GM23338 (cell line): ENCODE measurements around the gene TNFRSF1A. TPM values are rescaled to one million over a fixed set of nuclear protein-coding genes. Genes with fewer than 3 reads are reported as not detected.

Experiments
- ATAC-seq: fragments of 200-7000 bp; cut with Tn5 transposase; 3 replicates; pipeline ENCODE4 v1.9.1; 2020
- DNase-seq: peaks from one replicate; pipeline ENCODE4 v3.0.0-alpha.2; 2015; ENCODE audit warnings: low spot score
- H2AFZ ChIP-seq: fragments of 200-600 bp; sonication (generic); 2 replicates; pipeline ENCODE4 v1.8.0; 2016; ENCODE audit warnings: antibody characterized with exemption, mild to moderate bottlenecking, moderate library complexity
- H3F3A ChIP-seq: fragments of 200-600 bp; sonication (generic); replicated peaks from 2 replicates; pipeline ENCODE4 v1.8.0; 2017; ENCODE audit warnings: antibody characterized with exemption, mixed run types, low read depth
- H3K27ac ChIP-seq: fragments of 200-600 bp; sonication (generic); 2 replicates; pipeline ENCODE4 v1.6.1; 2016; ENCODE audit warnings: low read depth
- H3K27me3 ChIP-seq: fragments of 200-600 bp; sonication (generic); 2 replicates; pipeline ENCODE4 v1.8.0; 2016; ENCODE audit warnings: mild to moderate bottlenecking, mixed run types, moderate library complexity; ENCODE audit not compliant: insufficient read depth
- H3K36me3 ChIP-seq: fragments of 200-600 bp; sonication (generic); 2 replicates; pipeline ENCODE4 v1.8.0; 2016; ENCODE audit warnings: mild to moderate bottlenecking; ENCODE audit not compliant: insufficient read depth
- H3K4me1 ChIP-seq: fragments of 200-600 bp; sonication (generic); 2 replicates; pipeline ENCODE4 v1.8.0; 2016; ENCODE audit warnings: mild to moderate bottlenecking, moderate library complexity; ENCODE audit not compliant: insufficient read depth
- H3K4me2 ChIP-seq: fragments of 200-600 bp; sonication (generic); 2 replicates; pipeline ENCODE4 v1.7.1; 2017; ENCODE audit warnings: mixed run types
- H3K4me3 ChIP-seq: fragments of 200-600 bp; sonication (generic); 2 replicates; pipeline ENCODE4 v1.6.1; 2016; ENCODE audit warnings: mixed run types
- H3K79me2 ChIP-seq: fragments of 200-600 bp; sonication (generic); replicated peaks from 2 replicates; pipeline ENCODE4 v1.8.0; 2017; ENCODE audit warnings: mild to moderate bottlenecking; ENCODE audit not compliant: insufficient read depth
- H3K9me2 ChIP-seq: fragments of 200-600 bp; sonication (generic); 2 replicates; pipeline ENCODE4 v1.8.0; 2017; ENCODE audit not compliant: insufficient read depth
- H4K20me1 ChIP-seq: fragments of 200-600 bp; sonication (generic); replicated peaks from 2 replicates; pipeline ENCODE4 v1.8.0; 2017; ENCODE audit warnings: mild to moderate bottlenecking; ENCODE audit not compliant: insufficient read depth
- H3K27ac Mint-ChIP-seq: 2 replicates; pipeline ENCODE4 v1.8.0; 2020; ENCODE audit warnings: inconsistent platforms, mild to moderate bottlenecking, moderate library complexity, mixed read lengths
- H3K27me3 Mint-ChIP-seq: 3 replicates; pipeline ENCODE4 v1.8.0; 2022; ENCODE audit warnings: low read depth, mild to moderate bottlenecking, moderate library complexity, mixed read lengths, inconsistent platforms; ENCODE audit not compliant: insufficient read depth, poor library complexity
- H3K36me3 Mint-ChIP-seq: 3 replicates; pipeline ENCODE4 v1.8.0; 2021; ENCODE audit warnings: low read depth, mild to moderate bottlenecking, inconsistent platforms, moderate library complexity, mixed read lengths
- H3K4me1 Mint-ChIP-seq: 3 replicates; pipeline ENCODE4 v1.8.0; 2020; ENCODE audit warnings: mild to moderate bottlenecking, inconsistent platforms, mixed read lengths
- H3K4me3 Mint-ChIP-seq: 3 replicates; pipeline ENCODE4 v1.8.0; 2021; ENCODE audit warnings: moderate library complexity, mild to moderate bottlenecking, inconsistent platforms, mixed read lengths
- H3K9me3 Mint-ChIP-seq: 3 replicates; pipeline ENCODE4 v1.8.0; 2020; ENCODE audit warnings: moderate library complexity, mild to moderate bottlenecking, inconsistent platforms, mixed read lengths
- CREB1 ChIP-seq: fragments of 250-450 bp; sonication (Bioruptor Pico); IDR thresholded peaks from 2 replicates; pipeline ENCODE4 v1.5.0; 2020; ENCODE audit warnings: low read depth, mild to moderate bottlenecking, moderate library complexity
- EZH2phosphoT487 ChIP-seq: fragments of 200-600 bp; sonication (generic); IDR thresholded peaks from one replicate; pipeline ENCODE4 v1.8.1; 2018; ENCODE audit warnings: antibody characterized with exemption; ENCODE audit not compliant: unreplicated experiment
- JUNB ChIP-seq: IDR thresholded peaks from one replicate; pipeline ENCODE4 v1.6.1; 2016; ENCODE audit warnings: antibody characterized with exemption; ENCODE audit not compliant: unreplicated experiment
- NANOG ChIP-seq: IDR thresholded peaks from 2 replicates; pipeline ENCODE4 v1.6.1; 2016; ENCODE audit warnings: antibody characterized with exemption, borderline replicate concordance
- POLR2AphosphoS5 ChIP-seq: IDR thresholded peaks from 2 replicates; pipeline ENCODE4 v1.6.1; 2016; ENCODE audit warnings: antibody characterized with exemption, low read depth
- ZNF114 ChIP-seq: fragments of 250-450 bp; sonication (Bioruptor Pico); IDR thresholded peaks from 2 replicates; pipeline ENCODE4 v1.5.0; 2020; ENCODE audit warnings: mild to moderate bottlenecking, moderate library complexity
- polyA plus RNA-seq: library from polyadenylated mRNA; unstranded; fragments of >200 nt; fragmentation: Nextera tagmentation; extraction: Ambion mirVana; gene quantifications from 2 replicates; pipeline ENCODE4 v1.2.1, GENCODE V29; 2016
- total RNA-seq: library from RNA; depleted of rRNA; stranded (reverse); fragments of >200 nt; shearing (Covaris generic); gene quantifications from 2 replicates; pipeline ENCODE4 v1.2.3, GENCODE V29; 2014
- TF ChIP-seq, protein P1 (sequence below): fragments of 250-450 bp; sonication (Bioruptor Pico); IDR thresholded peaks from 2 replicates; pipeline ENCODE4 v1.5.0; 2020; ENCODE audit warnings: mild to moderate bottlenecking, moderate library complexity
- TF ChIP-seq, protein P2 (sequence below), 2 experiments: fragments of 200-600 bp in 1 of 2; sonication (generic) in 1 of 2; conservative IDR thresholded peaks; 2 replicates each; pipeline versions ENCODE4 v1.5.1 to v1.6.1; 2016 to 2017; ENCODE audit warnings: antibody characterized with exemption in 2 of 2, low read depth in 2 of 2, mild to moderate bottlenecking in 2 of 2, moderate library complexity in 1 of 2
- TF ChIP-seq, protein P3 (sequence below): IDR thresholded peaks from 2 replicates; pipeline ENCODE4 v1.6.1; 2016; ENCODE audit warnings: antibody characterized with exemption
- TF ChIP-seq, protein P4 (sequence below): IDR thresholded peaks from one replicate; pipeline ENCODE4 v1.6.1; 2018; ENCODE audit warnings: antibody characterized with exemption; ENCODE audit not compliant: unreplicated experiment

The TNFRSF1A gene
- total and polyA plus RNA-seq, 2 experiments from 2014 or later: 24.3 to 43.4 TPM

DNA sequence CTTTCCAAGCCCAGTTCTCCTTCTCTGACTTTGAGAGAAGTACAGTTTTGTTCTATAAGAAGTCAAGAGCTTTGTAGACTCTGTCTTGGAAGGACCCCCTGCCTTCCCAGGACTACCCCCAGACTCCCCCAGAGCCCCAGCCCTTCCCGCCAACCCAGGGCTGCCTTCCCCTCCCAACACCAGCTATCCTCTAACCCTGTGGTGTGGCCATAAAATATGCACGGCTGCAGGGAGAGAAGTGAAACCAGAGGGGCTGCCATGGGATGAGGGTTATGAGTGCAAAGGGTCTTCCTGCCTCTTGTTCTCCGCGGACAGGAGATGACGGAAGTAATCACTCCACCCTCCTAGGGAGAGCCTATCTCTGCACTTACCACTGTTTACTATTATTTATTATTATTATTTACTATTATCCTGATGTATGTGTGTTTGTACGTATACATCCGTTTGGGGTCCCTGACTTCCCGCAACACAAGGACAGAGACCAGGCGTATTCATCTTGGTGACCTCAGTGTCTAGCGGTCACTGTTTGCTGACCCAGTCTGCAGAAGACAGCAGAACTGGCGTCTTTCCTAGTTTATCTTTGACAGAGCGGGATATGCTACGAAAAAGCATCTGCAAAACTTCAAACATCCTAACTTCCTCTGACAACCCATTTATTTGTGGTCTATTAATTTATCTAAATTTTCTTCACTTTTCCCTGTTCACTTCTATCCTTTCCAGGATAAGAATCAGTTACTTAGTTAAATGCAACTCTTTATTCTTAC lies 37.0 kb upstream of the TNFRSF1A start (continued):
- TF ChIP-seq, protein P1, sequence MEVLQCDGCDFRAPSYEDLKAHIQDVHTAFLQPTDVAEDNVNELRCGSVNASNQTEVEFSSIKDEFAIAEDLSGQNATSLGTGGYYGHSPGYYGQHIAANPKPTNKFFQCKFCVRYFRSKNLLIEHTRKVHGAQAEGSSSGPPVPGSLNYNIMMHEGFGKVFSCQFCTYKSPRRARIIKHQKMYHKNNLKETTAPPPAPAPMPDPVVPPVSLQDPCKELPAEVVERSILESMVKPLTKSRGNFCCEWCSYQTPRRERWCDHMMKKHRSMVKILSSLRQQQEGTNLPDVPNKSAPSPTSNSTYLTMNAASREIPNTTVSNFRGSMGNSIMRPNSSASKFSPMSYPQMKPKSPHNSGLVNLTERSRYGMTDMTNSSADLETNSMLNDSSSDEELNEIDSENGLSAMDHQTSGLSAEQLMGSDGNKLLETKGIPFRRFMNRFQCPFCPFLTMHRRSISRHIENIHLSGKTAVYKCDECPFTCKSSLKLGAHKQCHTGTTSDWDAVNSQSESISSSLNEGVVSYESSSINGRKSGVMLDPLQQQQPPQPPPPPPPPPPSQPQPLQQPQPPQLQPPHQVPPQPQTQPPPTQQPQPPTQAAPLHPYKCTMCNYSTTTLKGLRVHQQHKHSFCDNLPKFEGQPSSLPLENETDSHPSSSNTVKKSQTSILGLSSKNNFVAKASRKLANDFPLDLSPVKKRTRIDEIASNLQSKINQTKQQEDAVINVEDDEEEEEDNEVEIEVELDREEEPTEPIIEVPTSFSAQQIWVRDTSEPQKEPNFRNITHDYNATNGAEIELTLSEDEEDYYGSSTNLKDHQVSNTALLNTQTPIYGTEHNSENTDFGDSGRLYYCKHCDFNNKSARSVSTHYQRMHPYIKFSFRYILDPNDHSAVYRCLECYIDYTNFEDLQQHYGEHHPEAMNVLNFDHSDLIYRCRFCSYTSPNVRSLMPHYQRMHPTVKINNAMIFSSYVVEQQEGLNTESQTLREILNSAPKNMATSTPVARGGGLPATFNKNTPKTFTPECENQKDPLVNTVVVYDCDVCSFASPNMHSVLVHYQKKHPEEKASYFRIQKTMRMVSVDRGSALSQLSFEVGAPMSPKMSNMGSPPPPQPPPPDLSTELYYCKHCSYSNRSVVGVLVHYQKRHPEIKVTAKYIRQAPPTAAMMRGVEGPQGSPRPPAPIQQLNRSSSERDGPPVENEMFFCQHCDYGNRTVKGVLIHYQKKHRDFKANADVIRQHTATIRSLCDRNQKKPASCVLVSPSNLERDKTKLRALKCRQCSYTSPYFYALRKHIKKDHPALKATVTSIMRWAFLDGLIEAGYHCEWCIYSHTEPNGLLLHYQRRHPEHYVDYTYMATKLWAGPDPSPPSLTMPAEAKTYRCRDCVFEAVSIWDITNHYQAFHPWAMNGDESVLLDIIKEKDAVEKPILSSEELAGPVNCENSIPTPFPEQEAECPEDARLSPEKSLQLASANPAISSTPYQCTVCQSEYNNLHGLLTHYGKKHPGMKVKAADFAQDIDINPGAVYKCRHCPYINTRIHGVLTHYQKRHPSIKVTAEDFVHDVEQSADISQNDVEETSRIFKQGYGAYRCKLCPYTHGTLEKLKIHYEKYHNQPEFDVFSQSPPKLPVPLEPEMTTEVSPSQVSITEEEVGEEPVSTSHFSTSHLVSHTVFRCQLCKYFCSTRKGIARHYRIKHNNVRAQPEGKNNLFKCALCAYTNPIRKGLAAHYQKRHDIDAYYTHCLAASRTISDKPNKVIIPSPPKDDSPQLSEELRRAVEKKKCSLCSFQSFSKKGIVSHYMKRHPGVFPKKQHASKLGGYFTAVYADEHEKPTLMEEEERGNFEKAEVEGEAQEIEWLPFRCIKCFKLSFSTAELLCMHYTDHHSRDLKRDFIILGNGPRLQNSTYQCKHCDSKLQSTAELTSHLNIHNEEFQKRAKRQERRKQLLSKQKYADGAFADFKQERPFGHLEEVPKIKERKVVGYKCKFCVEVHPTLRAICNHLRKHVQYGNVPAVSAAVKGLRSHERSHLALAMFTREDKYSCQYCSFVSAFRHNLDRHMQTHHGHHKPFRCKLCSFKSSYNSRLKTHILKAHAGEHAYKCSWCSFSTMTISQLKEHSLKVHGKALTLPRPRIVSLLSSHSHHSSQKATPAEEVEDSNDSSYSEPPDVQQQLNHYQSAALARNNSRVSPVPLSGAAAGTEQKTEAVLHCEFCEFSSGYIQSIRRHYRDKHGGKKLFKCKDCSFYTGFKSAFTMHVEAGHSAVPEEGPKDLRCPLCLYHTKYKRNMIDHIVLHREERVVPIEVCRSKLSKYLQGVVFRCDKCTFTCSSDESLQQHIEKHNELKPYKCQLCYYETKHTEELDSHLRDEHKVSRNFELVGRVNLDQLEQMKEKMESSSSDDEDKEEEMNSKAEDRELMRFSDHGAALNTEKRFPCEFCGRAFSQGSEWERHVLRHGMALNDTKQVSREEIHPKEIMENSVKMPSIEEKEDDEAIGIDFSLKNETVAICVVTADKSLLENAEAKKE: no peak
- no peak for TF ChIP-seq ZNF114 (CRISPR knock-in tag)
- TF ChIP-seq CREB1 (CRISPR knock-in tag): no peak

DNA sequence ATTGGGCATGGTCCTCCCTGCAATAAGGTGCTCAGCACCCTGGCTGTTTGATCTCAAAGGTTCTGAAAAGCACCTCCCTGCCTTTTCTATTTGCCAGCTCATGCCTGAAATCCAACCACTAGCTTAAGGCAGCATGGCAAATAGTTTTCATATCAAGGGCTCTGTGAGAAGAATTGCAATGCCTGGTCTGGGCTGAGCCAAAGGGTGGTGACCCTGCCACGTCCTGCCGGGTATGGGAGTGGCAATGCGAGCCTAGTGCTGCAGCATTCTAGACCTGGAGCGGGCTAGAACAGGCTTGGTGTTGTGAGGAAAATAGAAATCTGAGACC lies 35.8 kb upstream of the TNFRSF1A start:
- peak overlapping the region; percentile 98 for H3K27ac Mint-ChIP-seq
- Histone ChIP-seq H3K27me3 (peaks cover 4% of the 10 kb centered on the region), H3K27ac (peak overlapping the region; percentile 98), H4K20me1 (no peaks in the 10 kb centered on the region), H3F3A (peaks cover 11% of the 10 kb centered on the region), H3K4me1 (peaks cover 54% of the 10 kb centered on the region), H3K4me2 (peak overlapping the region; percentile 92), H3K36me3 (no peaks in the 10 kb centered on the region; the same call in 1 of the 2 replicates), H3K79me2 (peaks cover 25% of the 10 kb centered on the region), H2AFZ (no peak overlapping the region), H3K4me3 (no peak overlapping the region), H3K9me2 (no peaks in the 10 kb centered on the region)
- peaks cover 20% of the 10 kb centered on the region for H3K27me3 Mint-ChIP-seq
- H3K9me3 Mint-ChIP-seq: no peaks in the 10 kb centered on the region
- ATAC-seq: no peak
- H3K4me3 Mint-ChIP-seq: peak overlapping the region; percentile 16; the same call in 1 of the 3 replicates
- peaks cover 7% of the 10 kb centered on the region; the same call in 1 of the 3 replicates for H3K36me3 Mint-ChIP-seq
- peaks cover 69% of the 10 kb centered on the region for H3K4me1 Mint-ChIP-seq
- DNase-seq: no peak
- TF ChIP-seq NANOG (no peak), EZH2phosphoT487 (no peak), JUNB (no peak), POLR2AphosphoS5 (no peak), ZNF114 (CRISPR knock-in tag) (no peak)
- TF ChIP-seq, protein P2, sequence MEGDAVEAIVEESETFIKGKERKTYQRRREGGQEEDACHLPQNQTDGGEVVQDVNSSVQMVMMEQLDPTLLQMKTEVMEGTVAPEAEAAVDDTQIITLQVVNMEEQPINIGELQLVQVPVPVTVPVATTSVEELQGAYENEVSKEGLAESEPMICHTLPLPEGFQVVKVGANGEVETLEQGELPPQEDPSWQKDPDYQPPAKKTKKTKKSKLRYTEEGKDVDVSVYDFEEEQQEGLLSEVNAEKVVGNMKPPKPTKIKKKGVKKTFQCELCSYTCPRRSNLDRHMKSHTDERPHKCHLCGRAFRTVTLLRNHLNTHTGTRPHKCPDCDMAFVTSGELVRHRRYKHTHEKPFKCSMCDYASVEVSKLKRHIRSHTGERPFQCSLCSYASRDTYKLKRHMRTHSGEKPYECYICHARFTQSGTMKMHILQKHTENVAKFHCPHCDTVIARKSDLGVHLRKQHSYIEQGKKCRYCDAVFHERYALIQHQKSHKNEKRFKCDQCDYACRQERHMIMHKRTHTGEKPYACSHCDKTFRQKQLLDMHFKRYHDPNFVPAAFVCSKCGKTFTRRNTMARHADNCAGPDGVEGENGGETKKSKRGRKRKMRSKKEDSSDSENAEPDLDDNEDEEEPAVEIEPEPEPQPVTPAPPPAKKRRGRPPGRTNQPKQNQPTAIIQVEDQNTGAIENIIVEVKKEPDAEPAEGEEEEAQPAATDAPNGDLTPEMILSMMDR (conservative IDR thresholded peaks at IDR 0.05; ENCODE audit: low read depth in 2 of 2): no peak
- TF ChIP-seq, protein P3, sequence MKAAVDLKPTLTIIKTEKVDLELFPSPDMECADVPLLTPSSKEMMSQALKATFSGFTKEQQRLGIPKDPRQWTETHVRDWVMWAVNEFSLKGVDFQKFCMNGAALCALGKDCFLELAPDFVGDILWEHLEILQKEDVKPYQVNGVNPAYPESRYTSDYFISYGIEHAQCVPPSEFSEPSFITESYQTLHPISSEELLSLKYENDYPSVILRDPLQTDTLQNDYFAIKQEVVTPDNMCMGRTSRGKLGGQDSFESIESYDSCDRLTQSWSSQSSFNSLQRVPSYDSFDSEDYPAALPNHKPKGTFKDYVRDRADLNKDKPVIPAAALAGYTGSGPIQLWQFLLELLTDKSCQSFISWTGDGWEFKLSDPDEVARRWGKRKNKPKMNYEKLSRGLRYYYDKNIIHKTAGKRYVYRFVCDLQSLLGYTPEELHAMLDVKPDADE: no peak
- TF ChIP-seq, protein P4, sequence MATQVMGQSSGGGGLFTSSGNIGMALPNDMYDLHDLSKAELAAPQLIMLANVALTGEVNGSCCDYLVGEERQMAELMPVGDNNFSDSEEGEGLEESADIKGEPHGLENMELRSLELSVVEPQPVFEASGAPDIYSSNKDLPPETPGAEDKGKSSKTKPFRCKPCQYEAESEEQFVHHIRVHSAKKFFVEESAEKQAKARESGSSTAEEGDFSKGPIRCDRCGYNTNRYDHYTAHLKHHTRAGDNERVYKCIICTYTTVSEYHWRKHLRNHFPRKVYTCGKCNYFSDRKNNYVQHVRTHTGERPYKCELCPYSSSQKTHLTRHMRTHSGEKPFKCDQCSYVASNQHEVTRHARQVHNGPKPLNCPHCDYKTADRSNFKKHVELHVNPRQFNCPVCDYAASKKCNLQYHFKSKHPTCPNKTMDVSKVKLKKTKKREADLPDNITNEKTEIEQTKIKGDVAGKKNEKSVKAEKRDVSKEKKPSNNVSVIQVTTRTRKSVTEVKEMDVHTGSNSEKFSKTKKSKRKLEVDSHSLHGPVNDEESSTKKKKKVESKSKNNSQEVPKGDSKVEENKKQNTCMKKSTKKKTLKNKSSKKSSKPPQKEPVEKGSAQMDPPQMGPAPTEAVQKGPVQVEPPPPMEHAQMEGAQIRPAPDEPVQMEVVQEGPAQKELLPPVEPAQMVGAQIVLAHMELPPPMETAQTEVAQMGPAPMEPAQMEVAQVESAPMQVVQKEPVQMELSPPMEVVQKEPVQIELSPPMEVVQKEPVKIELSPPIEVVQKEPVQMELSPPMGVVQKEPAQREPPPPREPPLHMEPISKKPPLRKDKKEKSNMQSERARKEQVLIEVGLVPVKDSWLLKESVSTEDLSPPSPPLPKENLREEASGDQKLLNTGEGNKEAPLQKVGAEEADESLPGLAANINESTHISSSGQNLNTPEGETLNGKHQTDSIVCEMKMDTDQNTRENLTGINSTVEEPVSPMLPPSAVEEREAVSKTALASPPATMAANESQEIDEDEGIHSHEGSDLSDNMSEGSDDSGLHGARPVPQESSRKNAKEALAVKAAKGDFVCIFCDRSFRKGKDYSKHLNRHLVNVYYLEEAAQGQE: no peak
